Naive B cell (primary cell): ENCODE measurements around the gene PXT1. TPM values are rescaled to one million over a fixed set of nuclear protein-coding genes. Genes with fewer than 3 reads are reported as not detected.
"Not testable (repeated sequence)": the region's sequence is repeated elsewhere in the genome, so short reads cannot be mapped to it uniquely, and the experiment has no call there.

Source experiments
- ATAC-seq, 2 donors: fragments of 150-1000 bp; cut with Tn5 transposase; 2 replicates each; pipeline ENCODE4 v1.10.0; 2021; ENCODE audit warnings: low read depth in 2 of 2, mild to moderate bottlenecking in 2 of 2, moderate library complexity in 2 of 2
- DNase-seq: peaks from one replicate; pipeline ENCODE4 v3.0.0; 2022
- H3K27ac Mint-ChIP-seq, 6 donors: one replicate each; pipeline ENCODE4 v1.8.0; 2020 to 2022; ENCODE audit warnings: mild to moderate bottlenecking in 6 of 6, mixed read lengths in 6 of 6, moderate library complexity in 5 of 6, inconsistent platforms in 2 of 6
- H3K27me3 Mint-ChIP-seq, 3 donors: one replicate each; pipeline ENCODE4 v1.8.0; 2021 to 2022; ENCODE audit warnings: mixed read lengths in 3 of 3, mild to moderate bottlenecking in 1 of 3
- H3K36me3 Mint-ChIP-seq, 2 donors: one replicate each; pipeline ENCODE4 v1.8.0; 2020 to 2022; ENCODE audit warnings: mixed read lengths in 2 of 2, inconsistent platforms in 1 of 2, mild to moderate bottlenecking in 1 of 2
- H3K4me1 Mint-ChIP-seq, 3 donors: one replicate each; pipeline ENCODE4 v1.8.0; 2020 to 2022; ENCODE audit warnings: mixed read lengths in 3 of 3, inconsistent platforms in 1 of 3, mild to moderate bottlenecking in 1 of 3, moderate library complexity in 1 of 3
- H3K4me3 Mint-ChIP-seq, 8 donors: one replicate each; pipeline ENCODE4 v1.8.0; 2020 to 2022; ENCODE audit warnings: mild to moderate bottlenecking in 8 of 8, mixed read lengths in 8 of 8, moderate library complexity in 8 of 8, inconsistent platforms in 2 of 8
- H3K9me3 Mint-ChIP-seq, 7 donors: one replicate each; pipeline ENCODE4 v1.8.0; 2020 to 2022; ENCODE audit warnings: mixed read lengths in 7 of 7, mild to moderate bottlenecking in 5 of 7, inconsistent platforms in 2 of 7, moderate library complexity in 1 of 7
- polyA plus RNA-seq, 6 donors: library from polyadenylated mRNA; unstranded; fragments of 300-500 nt; fragmentation: Illumina TruSeq; gene quantifications; one replicate each; pipeline ENCODE4 v1.2.3, GENCODE V29; 2021; ENCODE audit warnings: low read depth in 6 of 6

PXT1 gene
- polyA plus RNA-seq, 6 donors from 2014 or later = not detected

GRCh38 chr6:36464233-36464632, 21.6 kb upstream of the PXT1 start:
- peak overlapping the region in 2 of 6 donors; percentile 51 to 53 for H3K27ac Mint-ChIP-seq
- no peaks in the 10 kb centered on the region for H3K36me3 Mint-ChIP-seq
- ATAC-seq (no peak), DNase-seq (no peak)
- no peaks in the 10 kb centered on the region for H3K27me3 Mint-ChIP-seq
- H3K4me1 Mint-ChIP-seq = peaks cover 30 to 41% (median 32%) of the 10 kb centered on the region in 3 donors
- H3K4me3 Mint-ChIP-seq = no peak overlapping the region
- no peaks in the 10 kb centered on the region for H3K9me3 Mint-ChIP-seq

- DNase-seq (no peak), ATAC-seq (no peak)
- peaks cover 26 to 36% (median 29%) of the 10 kb centered on the region in 3 donors for H3K4me1 Mint-ChIP-seq
- no peaks in the 10 kb centered on the region for H3K36me3 Mint-ChIP-seq
- peak overlapping the region in 2 of 6 donors; percentile 16 to 51 for H3K27ac Mint-ChIP-seq
- H3K4me3 Mint-ChIP-seq = no peak overlapping the region
- no peaks in the 10 kb centered on the region for H3K9me3 Mint-ChIP-seq
- H3K27me3 Mint-ChIP-seq = no peaks in the 10 kb centered on the region
Observed at GRCh38 chr6:36463676-36464075, 21.0 kb upstream of the PXT1 start.

GRCh38 chr6:36461646-36462045, 19.0 kb upstream of the PXT1 start:
- H3K27ac Mint-ChIP-seq = peak overlapping the region in 1 of 6 donors; percentile 13
- DNase-seq = no peak
- peaks cover 30 to 43% (median 34%) of the 10 kb centered on the region in 3 donors for H3K4me1 Mint-ChIP-seq
- no peaks in the 10 kb centered on the region for H3K36me3 Mint-ChIP-seq
- no peaks in the 10 kb centered on the region for H3K27me3 Mint-ChIP-seq
- H3K9me3 Mint-ChIP-seq = no peaks in the 10 kb centered on the region
- no peak for ATAC-seq
- no peak overlapping the region for H3K4me3 Mint-ChIP-seq

GRCh38 chr6:36460916-36461315, 18.3 kb upstream of the PXT1 start:
- Mint-ChIP-seq H3K36me3 (no peaks in the 10 kb centered on the region), H3K27ac (no peak overlapping the region), H3K4me3 (no peak overlapping the region), H3K27me3 (no peaks in the 10 kb centered on the region), H3K9me3 (no peaks in the 10 kb centered on the region), H3K4me1 (peaks cover 30 to 42% (median 34%) of the 10 kb centered on the region in 3 donors)
- no peak for DNase-seq
- ATAC-seq = no peak

GRCh38 chr6:36459501-36459900, 16.8 kb upstream of the PXT1 start:
- H3K9me3 Mint-ChIP-seq = no peaks in the 10 kb centered on the region
- peaks cover 28 to 34% (median 31%) of the 10 kb centered on the region in 3 donors for H3K4me1 Mint-ChIP-seq
- DNase-seq (no peak), ATAC-seq (no peak)
- no peak overlapping the region for H3K27ac Mint-ChIP-seq
- no peaks in the 10 kb centered on the region for H3K36me3 Mint-ChIP-seq
- no peak overlapping the region for H3K4me3 Mint-ChIP-seq
- no peaks in the 10 kb centered on the region for H3K27me3 Mint-ChIP-seq

- H3K4me1 Mint-ChIP-seq = peaks cover 8 to 34% (median 9%) of the 10 kb centered on the region in 3 donors
- H3K27ac Mint-ChIP-seq = peak overlapping the region in 1 of 6 donors; percentile 81
- H3K36me3 Mint-ChIP-seq = no peaks in the 10 kb centered on the region
- ATAC-seq (no peak), DNase-seq (no peak)
- H3K4me3 Mint-ChIP-seq = peak overlapping the region in 1 of 8 donors; percentile 3
- no peaks in the 10 kb centered on the region for H3K27me3 Mint-ChIP-seq
- no peaks in the 10 kb centered on the region for H3K9me3 Mint-ChIP-seq
Observed at GRCh38 chr6:36455486-36456027, 12.9 kb upstream of the PXT1 start.

- Mint-ChIP-seq H3K4me3 (peak overlapping the region in 1 of 8 donors; percentile 15), H3K4me1 (peaks cover 9 to 47% (median 18%) of the 10 kb centered on the region in 3 donors)
- ATAC-seq, DNase-seq, H3K9me3 Mint-ChIP-seq, H3K27me3 Mint-ChIP-seq, H3K36me3 Mint-ChIP-seq, H3K27ac Mint-ChIP-seq: not testable (repeated sequence)
Observed at GRCh38 chr6:36452897-36453296, 10.2 kb upstream of the PXT1 start.

GRCh38 chr6:36449173-36449572, 6.5 kb upstream of the PXT1 start:
- H3K4me3 Mint-ChIP-seq, DNase-seq, H3K27me3 Mint-ChIP-seq, ATAC-seq, H3K9me3 Mint-ChIP-seq, H3K36me3 Mint-ChIP-seq: not testable (repeated sequence)
- Mint-ChIP-seq H3K27ac (peak overlapping the region in 2 of 6 donors; percentile 11 to 76), H3K4me1 (peaks cover 18 to 60% (median 34%) of the 10 kb centered on the region in 3 donors)

GRCh38 chr6:36445621-36446020, 3.0 kb upstream of the PXT1 start:
- Mint-ChIP-seq H3K9me3 (peaks cover 0 to 5% (median 0%) of the 10 kb centered on the region in 7 donors), H3K4me3 (peak overlapping the region in 4 of 8 donors; percentile 30 to 99 (median 75)), H3K4me1 (peaks cover 25 to 66% (median 48%) of the 10 kb centered on the region in 3 donors), H3K36me3 (peaks cover 0 to 7% of the 10 kb centered on the region in 2 donors), H3K27ac (peak overlapping the region in 3 of 6 donors; percentile 17 to 80 (median 37)), H3K27me3 (no peaks in the 10 kb centered on the region)
- ATAC-seq = no peak
- DNase-seq = no peak

GRCh38 chr6:36444470-36444869, 1.8 kb upstream of the PXT1 start:
- peaks cover 0 to 7% of the 10 kb centered on the region in 2 donors for H3K36me3 Mint-ChIP-seq
- H3K4me3 Mint-ChIP-seq = peak overlapping the region; percentile 91 to 99 (median 98)
- ATAC-seq = no peak
- H3K27ac Mint-ChIP-seq = peak overlapping the region in 5 of 6 donors; percentile 19 to 95 (median 89)
- no peak for DNase-seq
- H3K4me1 Mint-ChIP-seq = peaks cover 22 to 56% (median 44%) of the 10 kb centered on the region in 3 donors
- peaks cover 0 to 4% (median 0%) of the 10 kb centered on the region in 7 donors for H3K9me3 Mint-ChIP-seq
- no peaks in the 10 kb centered on the region for H3K27me3 Mint-ChIP-seq

- no peaks in the 10 kb centered on the region for H3K27me3 Mint-ChIP-seq
- H3K9me3 Mint-ChIP-seq = peaks cover 0 to under 1% (median 0%) of the 10 kb centered on the region in 7 donors
- peaks cover 22 to 49% (median 37%) of the 10 kb centered on the region in 3 donors for H3K4me1 Mint-ChIP-seq
- H3K27ac Mint-ChIP-seq = peak overlapping the region; percentile 81 to 96 (median 93)
- peak overlapping the region; percentile 91 to 99 (median 98) for H3K4me3 Mint-ChIP-seq
- peaks cover 0 to 4% of the 10 kb centered on the region in 2 donors for H3K36me3 Mint-ChIP-seq
- peak in 1 of 2 donors; percentile 7 for ATAC-seq
- DNase-seq = peak; percentile 1
Observed at GRCh38 chr6:36443471-36444428, 1.1 kb upstream of the PXT1 start.

GRCh38 chr6:36442103-36442670, 467 bp downstream of the PXT1 start:
- ATAC-seq (no peak), DNase-seq (no peak)
- Mint-ChIP-seq H3K4me1 (peaks cover 22 to 46% (median 37%) of the 10 kb centered on the region in 3 donors), H3K4me3 (peak overlapping the region; percentile 91 to 99 (median 98)), H3K27ac (peak overlapping the region; percentile 83 to 97 (median 92)), H3K27me3 (no peaks in the 10 kb centered on the region), H3K36me3 (no peaks in the 10 kb centered on the region), H3K9me3 (no peaks in the 10 kb centered on the region)

- no peaks in the 10 kb centered on the region for H3K36me3 Mint-ChIP-seq
- H3K4me3 Mint-ChIP-seq = peak overlapping the region; percentile 35 to 98 (median 60)
- peaks cover 22 to 46% (median 31%) of the 10 kb centered on the region in 3 donors for H3K4me1 Mint-ChIP-seq
- DNase-seq = peak; percentile 31
- H3K27ac Mint-ChIP-seq = peak overlapping the region in 5 of 6 donors; percentile 22 to 86 (median 47)
- no peaks in the 10 kb centered on the region for H3K27me3 Mint-ChIP-seq
- H3K9me3 Mint-ChIP-seq = no peaks in the 10 kb centered on the region
- peak; percentile 13 to 20 for ATAC-seq
Observed at GRCh38 chr6:36441307-36441894, 1.3 kb downstream of the PXT1 start.
